DMS 273 treated with DMSO at 0.1 percent for 48 hours (cell line): Measurements from ENCODE around the gene TMEM132A.

Source experiments
- DNase-seq: peaks from one replicate; lab custom pipeline; 2025; lab: John Stamatoyannopoulos, UW

The TMEM132A gene

DNA sequence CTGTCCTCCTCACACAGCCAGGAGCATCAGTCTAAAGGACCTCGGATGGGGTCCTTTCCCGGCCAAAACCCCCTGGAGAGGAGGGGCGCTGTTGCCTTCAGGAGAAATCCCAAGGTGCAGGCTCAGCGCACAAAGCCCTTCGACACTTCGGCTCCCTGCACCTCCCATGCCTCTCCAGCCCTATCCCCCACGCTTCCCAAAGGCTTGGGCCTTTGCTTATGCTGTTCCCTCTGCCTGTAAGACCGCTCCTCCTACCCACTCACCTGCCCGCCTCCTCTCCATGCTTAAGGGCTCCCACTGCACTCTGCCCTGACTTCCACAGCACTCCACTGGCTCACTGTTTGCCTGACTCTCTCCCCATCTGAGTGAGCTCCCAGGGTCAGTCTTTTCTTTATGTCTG is 14.2 kb downstream of the TMEM132A start:
- DNase-seq = no peak

- DNase-seq = no peak
Observed at GRCh38 chr11:60939301-60939700, 15.0 kb downstream of the TMEM132A start.

DNA sequence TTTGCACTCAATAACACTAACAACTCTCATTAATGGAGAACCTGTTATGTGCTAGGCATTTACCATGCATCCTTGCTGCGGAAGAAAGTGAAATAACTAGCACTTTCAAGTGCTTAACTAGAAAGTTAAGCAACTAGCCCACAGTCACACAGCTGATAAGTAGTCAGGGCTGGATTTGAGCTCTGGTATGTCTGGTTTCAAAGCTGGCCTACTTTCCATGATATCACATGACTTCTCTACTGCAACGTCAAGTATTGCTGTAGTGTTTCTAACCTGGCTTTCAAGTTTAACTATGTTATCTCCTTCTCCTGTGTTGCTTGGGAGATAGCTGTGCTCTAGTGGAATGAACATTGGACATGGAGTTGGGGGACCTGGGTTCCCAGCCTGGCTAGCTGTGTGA is 15.6 kb downstream of the TMEM132A start:
- no peak for DNase-seq

DNA sequence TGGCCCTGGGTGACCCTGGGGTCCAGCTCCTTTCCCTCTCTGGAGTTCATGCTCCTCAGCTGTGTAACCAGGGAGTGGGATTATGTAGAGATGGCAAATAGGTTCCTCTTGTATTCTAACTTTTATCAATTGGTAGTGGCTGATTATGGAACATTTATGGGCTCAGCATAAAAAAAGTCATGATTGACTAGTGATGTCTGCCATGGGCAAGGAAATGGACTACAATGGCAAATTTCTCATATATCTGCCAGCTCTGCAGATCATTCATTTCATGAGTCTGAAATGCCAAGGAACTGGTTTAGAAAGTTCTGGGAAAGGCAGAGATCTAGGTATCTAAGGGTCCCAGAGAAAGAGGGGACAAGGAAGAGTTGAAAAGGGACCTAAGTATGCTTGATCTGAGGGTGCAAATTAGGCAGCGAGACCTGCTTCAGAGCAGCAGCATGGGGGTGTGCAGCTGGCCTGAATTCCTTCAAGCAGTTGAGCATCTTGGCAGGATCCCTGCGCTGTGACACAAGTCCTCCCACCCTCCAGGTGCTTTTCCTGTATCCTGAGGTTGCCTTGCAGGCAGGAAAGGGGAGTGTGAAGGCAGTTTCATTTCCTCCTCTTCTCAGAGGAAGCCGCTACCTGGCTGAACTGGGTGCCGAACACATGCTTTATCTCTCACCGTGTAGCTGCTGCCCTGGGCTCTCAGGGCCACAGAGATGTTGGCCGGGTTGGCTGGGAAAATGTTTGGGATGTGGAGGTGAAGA is 17.3 kb downstream of the TMEM132A start:
- no peak for DNase-seq

GRCh38 chr11:60942219-60942618 is 18.0 kb downstream of the TMEM132A start:
- DNase-seq = no peak

DNA sequence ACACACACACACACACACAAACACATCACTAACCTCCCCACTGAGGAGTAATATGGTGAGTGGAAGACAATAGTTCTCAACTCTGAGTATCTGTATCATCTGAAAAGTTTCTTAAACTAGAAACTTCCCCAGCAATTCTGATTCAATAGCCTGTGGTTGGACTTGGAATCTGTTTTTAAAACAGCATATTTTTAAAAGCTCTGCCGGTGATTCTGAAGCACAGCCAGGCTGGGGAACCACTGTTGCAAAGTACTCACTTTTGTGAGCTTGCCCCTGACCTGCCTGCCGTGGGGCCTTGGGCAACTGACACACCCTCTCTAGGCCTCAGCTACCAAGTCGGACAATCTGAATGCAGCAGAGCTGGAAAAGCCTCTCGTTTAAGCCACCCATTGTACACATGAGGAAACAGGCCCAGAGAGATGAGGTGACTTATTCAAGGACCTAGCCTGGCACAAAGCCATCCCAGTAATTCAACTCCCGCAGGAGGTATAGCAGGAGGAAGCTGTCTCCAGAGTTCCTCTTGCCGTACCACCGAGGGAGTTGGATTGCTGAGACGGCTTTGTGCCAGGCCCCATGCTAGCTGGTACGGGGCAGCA is 18.8 kb downstream of the TMEM132A start:
- no peak for DNase-seq

DNA sequence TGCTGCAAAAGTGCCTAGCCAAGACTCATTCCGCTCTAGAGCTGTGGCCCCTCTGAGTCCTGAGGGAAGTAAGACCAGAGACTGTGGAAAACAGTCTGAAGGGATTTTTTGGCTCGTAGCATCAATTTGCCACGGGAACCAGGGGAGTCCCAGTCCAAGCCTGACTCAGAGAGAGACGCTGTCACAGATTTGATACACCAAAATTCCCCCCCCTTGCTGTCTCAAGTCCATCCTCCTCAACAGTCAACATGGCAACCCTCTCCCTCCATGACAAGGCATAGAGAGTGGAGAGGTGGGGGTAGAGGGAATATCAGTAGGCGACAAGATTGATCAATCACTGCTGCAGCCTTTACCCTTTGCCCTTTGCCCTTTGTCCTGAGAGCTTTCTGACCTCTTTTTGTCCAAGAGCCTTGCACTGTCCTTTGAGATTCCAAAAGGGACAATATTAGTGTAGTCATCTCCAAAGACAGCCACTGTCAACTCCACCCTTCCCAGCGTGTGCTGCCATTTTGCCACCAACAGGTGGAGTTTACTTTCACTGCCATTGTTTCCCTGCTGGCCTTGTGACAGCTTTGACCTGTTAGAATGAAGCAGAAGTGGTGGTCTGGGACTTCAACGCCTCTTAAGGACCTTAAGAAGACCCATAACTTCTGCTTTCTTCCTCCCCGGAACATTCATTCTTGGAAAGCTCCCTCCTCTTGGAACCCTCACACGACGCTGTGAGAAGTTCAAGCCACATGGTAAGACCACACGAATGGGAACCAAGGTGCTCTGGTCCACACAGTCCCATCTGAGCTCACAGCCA is 20.4 kb downstream of the TMEM132A start:
- DNase-seq = no peak

GRCh38 chr11:60945295-60945667 is 21.0 kb downstream of the TMEM132A start:
- no peak for DNase-seq

GRCh38 chr11:60946601-60947264 is 22.5 kb downstream of the TMEM132A start:
- DNase-seq = no peak

DNA sequence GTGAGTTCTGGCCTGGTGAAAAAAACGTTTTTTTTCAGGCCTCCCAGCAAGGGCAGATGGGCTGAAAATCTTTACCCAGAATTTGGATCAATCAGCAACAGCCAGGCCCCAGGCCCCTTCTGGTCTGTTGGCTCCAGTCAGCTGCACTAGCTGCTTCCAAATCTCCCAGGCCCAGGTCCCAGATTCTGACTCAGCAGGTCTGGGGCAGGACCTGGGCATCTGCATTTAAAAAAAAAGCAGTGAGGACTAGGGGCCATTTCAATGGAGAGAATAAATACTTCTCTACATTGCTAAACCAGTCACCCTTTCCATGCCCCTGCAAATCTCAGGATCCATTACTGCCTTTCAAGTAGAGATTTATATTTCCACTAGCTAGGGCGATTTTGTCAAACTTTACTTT is 23.4 kb downstream of the TMEM132A start:
- no peak for DNase-seq

- no peak for DNase-seq
Observed at GRCh38 chr11:60948250-60948649, 24.0 kb downstream of the TMEM132A start.

DNA sequence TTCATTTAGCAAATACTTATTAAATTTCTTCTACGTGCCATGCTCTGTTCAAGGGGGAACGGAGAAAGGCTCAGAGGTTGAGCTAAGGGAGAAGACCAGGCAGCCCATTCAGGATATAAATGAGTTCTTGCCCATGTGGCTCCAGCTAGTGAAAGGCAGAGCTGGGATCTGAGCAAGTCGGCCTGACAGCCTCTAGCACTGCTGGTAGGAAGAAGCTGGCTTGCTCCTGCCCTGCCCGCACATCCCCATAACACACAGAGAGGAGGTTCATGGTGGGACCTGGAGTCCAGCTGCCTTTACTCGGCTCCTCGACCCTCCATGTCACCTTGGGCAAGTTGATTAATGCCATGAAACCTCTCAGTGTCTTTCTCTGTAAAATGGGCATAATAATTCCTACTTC is 25.8 kb downstream of the TMEM132A start:
- DNase-seq = no peak

GRCh38 chr11:60950933-60951605 is 26.8 kb downstream of the TMEM132A start:
- no peak for DNase-seq

GRCh38 chr11:60951606-60951903 is 27.3 kb downstream of the TMEM132A start:
- DNase-seq = no peak

GRCh38 chr11:60951904-60952741 is 27.9 kb downstream of the TMEM132A start, which contains the start of gene SLC15A3:
Gene SLC15A3 (minus strand): TSS chr11:60952176. CDS start chr11:60951551, 625 bp downstream.
- DNase-seq = no peak

- no peak for DNase-seq
Observed at GRCh38 chr11:60952742-60953170, 28.5 kb downstream of the TMEM132A start.

DNA sequence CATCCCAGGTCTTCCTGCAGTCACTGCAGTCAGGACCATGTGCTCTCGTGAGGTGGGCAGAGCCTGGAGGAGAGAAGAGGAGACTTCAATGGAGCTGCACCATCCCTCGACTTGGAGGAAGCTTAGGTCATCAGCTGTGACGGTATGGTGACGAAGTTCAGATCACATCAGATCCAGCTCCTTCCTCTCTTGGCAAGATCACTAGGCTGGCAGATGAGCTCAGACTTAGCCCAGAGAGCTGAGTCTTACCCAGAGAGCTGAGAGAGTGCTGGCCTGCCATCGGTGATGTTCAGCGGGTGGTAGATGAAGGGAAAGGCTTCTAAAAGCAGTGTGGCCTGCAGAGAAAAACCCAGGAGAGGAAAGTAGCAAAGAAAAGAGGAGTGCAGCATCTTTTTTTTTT is 29.5 kb downstream of the TMEM132A start:
- DNase-seq = no peak

DNA sequence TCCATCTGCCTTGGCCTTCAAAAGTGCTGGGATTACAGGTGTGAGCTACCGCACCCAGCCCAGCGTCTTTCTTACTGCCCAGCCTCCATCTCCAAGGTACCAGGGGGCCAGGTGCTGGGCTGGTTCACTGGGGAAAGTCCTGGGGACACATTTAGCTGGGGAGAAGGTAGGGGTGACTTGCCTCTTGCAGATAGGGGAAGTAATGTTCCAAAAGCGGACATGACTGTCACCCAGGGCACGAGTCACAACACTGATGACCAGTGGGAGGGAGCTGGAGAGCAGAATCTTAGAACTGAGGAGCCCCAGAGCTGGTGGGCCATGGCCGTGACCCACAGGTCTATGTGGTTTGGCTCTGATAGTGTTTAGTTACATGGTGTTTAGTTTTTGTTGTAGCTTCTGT is 30.2 kb downstream of the TMEM132A start:
- no peak for DNase-seq

DNA sequence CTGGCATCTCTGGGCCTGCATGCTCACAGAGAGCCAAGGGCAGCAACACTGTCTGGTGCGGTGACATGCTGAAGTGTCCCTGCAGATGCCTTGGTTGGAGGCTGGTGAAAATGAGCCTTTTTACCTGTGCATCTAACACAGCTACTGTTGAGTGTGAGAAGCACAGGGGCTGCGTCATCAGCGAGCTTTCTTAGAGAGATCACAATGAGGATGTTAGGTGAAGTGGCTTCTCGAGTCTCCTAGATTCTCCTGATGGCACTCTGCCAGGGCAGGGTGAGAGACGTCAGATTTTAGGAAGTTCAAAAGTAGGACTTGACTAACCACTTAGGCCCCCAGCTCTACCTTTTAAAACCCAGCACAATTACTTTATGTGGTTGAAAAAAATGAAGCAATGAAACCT is 31.3 kb downstream of the TMEM132A start:
- no peak for DNase-seq

DNA sequence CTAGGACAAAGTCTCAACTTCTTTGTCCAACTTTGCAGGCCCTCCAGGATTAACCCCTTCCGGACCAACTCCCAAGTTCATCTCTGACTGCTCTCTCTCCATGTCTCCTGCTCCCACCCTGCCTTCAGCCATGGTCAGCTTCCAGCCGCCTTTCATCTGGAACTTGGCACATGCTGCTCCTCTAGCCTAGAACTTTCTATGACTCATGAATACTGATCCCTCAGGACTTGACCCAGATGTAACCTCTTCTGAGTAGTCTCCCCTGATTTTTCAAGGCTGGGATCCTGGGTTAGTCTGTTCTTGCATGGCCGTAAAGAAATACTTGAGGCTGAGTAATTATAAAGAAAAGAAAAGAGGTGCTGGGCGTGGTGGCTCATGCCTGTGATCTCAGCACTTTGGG is 32.9 kb downstream of the TMEM132A start:
- no peak for DNase-seq

DNA sequence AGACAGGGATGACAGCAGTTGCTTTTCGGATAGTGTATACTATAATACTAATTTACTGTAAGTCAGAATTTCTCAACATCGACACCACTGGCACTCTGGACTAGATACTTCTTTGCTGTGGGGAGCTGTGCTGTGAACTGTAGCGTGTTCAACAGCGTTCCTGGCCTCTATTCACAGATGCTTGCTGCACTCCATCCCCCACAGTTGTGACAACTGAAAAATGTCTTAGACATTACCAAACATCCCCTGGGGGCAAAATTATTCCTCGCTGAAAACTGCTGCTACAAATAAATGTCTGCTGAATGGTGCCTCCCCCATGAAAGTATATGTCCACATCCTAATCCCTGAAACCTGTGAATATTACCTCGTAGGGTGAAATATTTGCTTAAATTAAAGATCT is 35.2 kb downstream of the TMEM132A start:
- no peak for DNase-seq
